HEK293 (cell line): ENCODE data around the gene RNF187.

Source experiments
- CTCF ChIA-PET: fragments of 350-600 bp; formaldehyde crosslinking; extraction: SDS; loops from one replicate; lab custom pipeline; 2021; ENCODE audit warnings: antibody characterized with exemption; lab: Yijun Ruan, JAX
- POLR2A ChIA-PET: fragments of 300-600 bp; formaldehyde crosslinking; extraction: SDS; loops from one replicate; lab custom pipeline; 2020; ENCODE audit warnings: antibody characterized with exemption, inconsistent platforms; lab: Yijun Ruan, JAX
- H3K27ac ChIP-seq: fragments of 200-500 bp; sonication (Bioruptor generic); 2 replicates; pipeline ENCODE4 v1.5.1; 2014; ENCODE audit warnings: low read depth, low read length, control low read depth, inconsistent platforms; ENCODE audit errors: extremely low read depth
- H3K36me3 ChIP-seq, 2 experiments: fragments of 200-500 bp in 1 of 2; sonication (Bioruptor generic) in 1 of 2; 1 replicate in 1 of 2; 2 replicates in 1 of 2; pipeline ENCODE4 v1.5.1; 2014 to 2017; ENCODE audit warnings: inconsistent platforms in 2 of 2, low read length in 2 of 2; ENCODE audit not compliant: control insufficient read depth in 2 of 2, insufficient read depth in 1 of 2
- H3K4me1 ChIP-seq: fragments of 200-500 bp; sonication (Bioruptor generic); 2 replicates; pipeline ENCODE4 v1.5.1; 2014; ENCODE audit warnings: mild to moderate bottlenecking, low read length, inconsistent platforms; ENCODE audit not compliant: control insufficient read depth, insufficient read depth
- H3K4me3 ChIP-seq: 2 replicates; pipeline ENCODE4 v1.5.1; 2011; ENCODE audit warnings: low read depth, mild to moderate bottlenecking, control low read depth, low read length, moderate library complexity
- H3K9me3 ChIP-seq: fragments of 200-500 bp; sonication (Bioruptor generic); 2 replicates; pipeline ENCODE4 v1.5.1; 2014; ENCODE audit warnings: low read depth, low read length, inconsistent platforms; ENCODE audit not compliant: control insufficient read depth, insufficient read depth
- BCL11B ChIP-seq: fragments of 450-650 bp; formaldehyde crosslinking; IDR thresholded peaks from 2 replicates; pipeline ENCODE4 v1.5.1; 2016; ENCODE audit warnings: low read depth, missing biosample characterization, missing genetic modification characterization
- FEZF1 ChIP-seq: fragments of 450-650 bp; formaldehyde crosslinking; IDR thresholded peaks from 2 replicates; pipeline ENCODE4 v1.5.1; 2016; ENCODE audit warnings: missing biosample characterization, missing genetic modification characterization
- ZBTB48 ChIP-seq: fragments of 450-650 bp; formaldehyde crosslinking; IDR thresholded peaks from 2 replicates; pipeline ENCODE4 v1.5.1; 2016; ENCODE audit warnings: missing biosample characterization, missing genetic modification characterization
- ZFP41 ChIP-seq: fragments of 450-650 bp; formaldehyde crosslinking; IDR thresholded peaks from 2 replicates; pipeline ENCODE4 v1.5.1; 2016; ENCODE audit warnings: missing biosample characterization, missing genetic modification characterization, borderline replicate concordance
- ZNF133 ChIP-seq: fragments of 450-650 bp; formaldehyde crosslinking; IDR thresholded peaks from 2 replicates; pipeline ENCODE4 v1.5.1; 2016; ENCODE audit warnings: missing biosample characterization, missing genetic modification characterization
- ZNF146 ChIP-seq: fragments of 450-650 bp; formaldehyde crosslinking; IDR thresholded peaks from 2 replicates; pipeline ENCODE4 v1.5.1; 2016; ENCODE audit warnings: missing biosample characterization, missing genetic modification characterization
- ZNF223 ChIP-seq: fragments of 450-650 bp; formaldehyde crosslinking; IDR thresholded peaks from 2 replicates; pipeline ENCODE4 v1.5.1; 2016; ENCODE audit warnings: missing biosample characterization, missing genetic modification characterization
- ZNF416 ChIP-seq: fragments of 450-650 bp; formaldehyde crosslinking; IDR thresholded peaks from 2 replicates; pipeline ENCODE4 v1.5.1; 2016; ENCODE audit warnings: missing biosample characterization, missing genetic modification characterization
- ZNF433 ChIP-seq: fragments of 450-650 bp; formaldehyde crosslinking; IDR thresholded peaks from 2 replicates; pipeline ENCODE4 v1.5.1; 2016; ENCODE audit warnings: missing biosample characterization, missing genetic modification characterization, low read depth
- ZNF48 ChIP-seq: fragments of 450-650 bp; formaldehyde crosslinking; IDR thresholded peaks from 2 replicates; pipeline ENCODE4 v1.5.1; 2016; ENCODE audit warnings: missing biosample characterization, missing genetic modification characterization
- ZNF510 ChIP-seq: fragments of 450-650 bp; formaldehyde crosslinking; IDR thresholded peaks from 2 replicates; pipeline ENCODE4 v1.5.1; 2018; ENCODE audit warnings: mild to moderate bottlenecking, missing genetic modification characterization, missing biosample characterization; ENCODE audit not compliant: insufficient replicate concordance
- ZNF521 ChIP-seq: fragments of 450-650 bp; formaldehyde crosslinking; IDR thresholded peaks from 2 replicates; pipeline ENCODE4 v1.5.1; 2017; ENCODE audit warnings: missing biosample characterization, mild to moderate bottlenecking, missing genetic modification characterization
- ZNF530 ChIP-seq: fragments of 450-650 bp; formaldehyde crosslinking; IDR thresholded peaks from 2 replicates; pipeline ENCODE4 v1.5.1; 2016; ENCODE audit warnings: low read depth, missing biosample characterization, missing genetic modification characterization
- ZNF585B ChIP-seq: fragments of 450-650 bp; formaldehyde crosslinking; IDR thresholded peaks from 2 replicates; pipeline ENCODE4 v1.5.1; 2016; ENCODE audit warnings: missing biosample characterization, missing genetic modification characterization
- ZNF623 ChIP-seq: fragments of 450-650 bp; formaldehyde crosslinking; IDR thresholded peaks from 2 replicates; pipeline ENCODE4 v1.5.1; 2016; ENCODE audit warnings: missing biosample characterization, missing genetic modification characterization
- ZNF654 ChIP-seq: fragments of 450-650 bp; formaldehyde crosslinking; IDR thresholded peaks from 2 replicates; pipeline ENCODE4 v1.5.1; 2016; ENCODE audit warnings: low read depth, missing biosample characterization, missing genetic modification characterization
- ZNF776 ChIP-seq: fragments of 450-650 bp; formaldehyde crosslinking; IDR thresholded peaks from 2 replicates; pipeline ENCODE4 v1.5.0; 2017; ENCODE audit warnings: missing biosample characterization, missing genetic modification characterization, borderline replicate concordance
- ZNF785 ChIP-seq: fragments of 450-650 bp; formaldehyde crosslinking; IDR thresholded peaks from 2 replicates; pipeline ENCODE4 v1.5.1; 2016; ENCODE audit warnings: missing biosample characterization, missing genetic modification characterization
- TF ChIP-seq, protein P1 (sequence below): fragments of 450-650 bp; formaldehyde crosslinking; conservative IDR thresholded peaks from 2 replicates; pipeline ENCODE4 v1.5.1; 2016; ENCODE audit warnings: low read depth, missing biosample characterization, missing genetic modification characterization
- TF ChIP-seq, protein P2 (sequence below): fragments of 450-650 bp; formaldehyde crosslinking; IDR thresholded peaks from 2 replicates; pipeline ENCODE4 v1.5.1; 2016; ENCODE audit warnings: missing biosample characterization, missing genetic modification characterization
- TF ChIP-seq, protein P3 (sequence below): fragments of 450-650 bp; formaldehyde crosslinking; IDR thresholded peaks from 2 replicates; pipeline ENCODE4 v1.5.1; 2017; ENCODE audit warnings: missing biosample characterization, missing genetic modification characterization
- TF ChIP-seq, protein P4 (sequence below): fragments of 450-650 bp; formaldehyde crosslinking; IDR thresholded peaks from 2 replicates; pipeline ENCODE4 v1.5.1; 2016; ENCODE audit warnings: missing biosample characterization, missing genetic modification characterization, low read depth
- TF ChIP-seq, protein P5 (sequence below): sonication (generic); formaldehyde crosslinking; IDR thresholded peaks from 2 replicates; pipeline ENCODE4 v1.8.1; 2022; ENCODE audit warnings: mild to moderate bottlenecking, moderate library complexity, missing genetic modification reagents

The RNF187 gene

DNA sequence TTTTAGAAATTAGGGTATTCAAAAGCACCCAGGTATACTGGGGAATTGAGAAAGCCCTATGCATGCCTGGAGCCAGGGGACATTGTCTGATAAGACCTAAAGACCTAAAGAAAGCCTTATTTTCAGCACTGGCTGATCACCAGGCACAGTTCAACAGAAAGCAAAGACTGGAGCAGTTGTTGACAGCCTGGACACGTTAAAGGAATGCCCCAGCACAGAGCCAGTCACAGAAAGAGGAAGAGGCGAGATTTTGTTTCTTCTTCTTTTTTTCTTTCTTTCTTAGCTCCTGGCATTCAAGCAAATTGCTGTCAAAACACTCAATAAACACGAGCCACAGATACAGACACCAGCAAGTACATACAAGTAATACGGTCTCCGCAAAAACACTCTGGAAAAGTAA lies 40.4 kb downstream of the RNF187 start (continued):
- TF ChIP-seq, protein P1, sequence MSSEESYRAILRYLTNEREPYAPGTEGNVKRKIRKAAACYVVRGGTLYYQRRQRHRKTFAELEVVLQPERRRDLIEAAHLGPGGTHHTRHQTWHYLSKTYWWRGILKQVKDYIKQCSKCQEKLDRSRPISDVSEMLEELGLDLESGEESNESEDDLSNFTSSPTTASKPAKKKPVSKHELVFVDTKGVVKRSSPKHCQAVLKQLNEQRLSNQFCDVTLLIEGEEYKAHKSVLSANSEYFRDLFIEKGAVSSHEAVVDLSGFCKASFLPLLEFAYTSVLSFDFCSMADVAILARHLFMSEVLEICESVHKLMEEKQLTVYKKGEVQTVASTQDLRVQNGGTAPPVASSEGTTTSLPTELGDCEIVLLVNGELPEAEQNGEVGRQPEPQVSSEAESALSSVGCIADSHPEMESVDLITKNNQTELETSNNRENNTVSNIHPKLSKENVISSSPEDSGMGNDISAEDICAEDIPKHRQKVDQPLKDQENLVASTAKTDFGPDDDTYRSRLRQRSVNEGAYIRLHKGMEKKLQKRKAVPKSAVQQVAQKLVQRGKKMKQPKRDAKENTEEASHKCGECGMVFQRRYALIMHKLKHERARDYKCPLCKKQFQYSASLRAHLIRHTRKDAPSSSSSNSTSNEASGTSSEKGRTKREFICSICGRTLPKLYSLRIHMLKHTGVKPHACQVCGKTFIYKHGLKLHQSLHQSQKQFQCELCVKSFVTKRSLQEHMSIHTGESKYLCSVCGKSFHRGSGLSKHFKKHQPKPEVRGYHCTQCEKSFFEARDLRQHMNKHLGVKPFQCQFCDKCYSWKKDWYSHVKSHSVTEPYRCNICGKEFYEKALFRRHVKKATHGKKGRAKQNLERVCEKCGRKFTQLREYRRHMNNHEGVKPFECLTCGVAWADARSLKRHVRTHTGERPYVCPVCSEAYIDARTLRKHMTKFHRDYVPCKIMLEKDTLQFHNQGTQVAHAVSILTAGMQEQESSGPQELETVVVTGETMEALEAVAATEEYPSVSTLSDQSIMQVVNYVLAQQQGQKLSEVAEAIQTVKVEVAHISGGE (tag by site-specific recombination) = no peak
- TF ChIP-seq ZBTB48 (tag by site-specific recombination) (no peak), ZNF530 (tag by site-specific recombination) (no peak), ZNF133 (no peak)
- TF ChIP-seq, protein P2, sequence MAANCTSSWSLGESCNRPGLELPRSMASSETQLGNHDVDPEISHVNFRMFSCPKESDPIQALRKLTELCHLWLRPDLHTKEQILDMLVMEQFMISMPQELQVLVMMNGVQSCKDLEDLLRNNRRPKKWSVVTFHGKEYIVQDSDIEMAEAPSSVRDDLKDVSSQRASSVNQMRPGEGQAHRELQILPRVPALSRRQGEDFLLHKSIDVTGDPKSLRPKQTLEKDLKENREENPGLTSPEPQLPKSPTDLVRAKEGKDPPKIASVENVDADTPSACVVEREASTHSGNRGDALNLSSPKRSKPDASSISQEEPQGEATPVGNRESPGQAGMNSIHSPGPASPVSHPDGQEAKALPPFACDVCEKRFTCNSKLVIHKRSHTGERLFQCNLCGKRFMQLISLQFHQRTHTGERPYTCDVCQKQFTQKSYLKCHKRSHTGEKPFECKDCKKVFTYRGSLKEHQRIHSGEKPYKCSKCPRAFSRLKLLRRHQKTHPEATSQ (tag by site-specific recombination) = no peak

DNA sequence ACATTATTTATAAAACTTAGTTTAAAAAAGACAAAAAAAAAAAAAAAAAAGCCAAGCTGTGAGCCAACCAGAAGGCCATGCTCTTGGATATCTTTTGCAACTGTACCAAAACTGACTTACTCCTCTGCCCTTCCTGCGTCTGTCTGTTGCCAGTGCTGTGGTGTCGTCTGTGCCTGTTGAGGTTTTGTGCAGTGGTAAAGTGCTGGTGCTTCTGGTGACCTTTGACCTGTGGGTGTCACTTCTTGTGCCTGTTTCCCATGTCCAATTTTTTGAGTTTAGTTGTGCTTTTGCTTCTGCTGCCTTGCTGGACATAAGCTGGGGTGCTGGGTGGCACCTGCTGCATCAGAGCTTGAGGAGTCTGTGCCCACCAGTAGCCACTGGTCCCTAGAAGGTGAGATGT lies 41.4 kb downstream of the RNF187 start:
- POLR2A ChIA-PET = interaction anchor here (0.6 kb wide), 1 partner anchor 1109 kb away, joined by 3 read pairs; no protein-coding TSS in a partner anchor
- Histone ChIP-seq H3K36me3 (no peaks in the 10 kb centered on the region), H3K4me3 (no peak overlapping the region), H3K9me3 (no peaks in the 10 kb centered on the region), H3K27ac (no peak overlapping the region), H3K4me1 (no peaks in the 10 kb centered on the region)
- TF ChIP-seq ZNF654 = no peak
- TF ChIP-seq ZNF776 (tag by site-specific recombination) = no peak
- no peak for TF ChIP-seq ZNF433 (tag by site-specific recombination)
- TF ChIP-seq ZNF146 = no peak
- no peak for TF ChIP-seq ZNF416 (tag by site-specific recombination)
- TF ChIP-seq, protein P3, sequence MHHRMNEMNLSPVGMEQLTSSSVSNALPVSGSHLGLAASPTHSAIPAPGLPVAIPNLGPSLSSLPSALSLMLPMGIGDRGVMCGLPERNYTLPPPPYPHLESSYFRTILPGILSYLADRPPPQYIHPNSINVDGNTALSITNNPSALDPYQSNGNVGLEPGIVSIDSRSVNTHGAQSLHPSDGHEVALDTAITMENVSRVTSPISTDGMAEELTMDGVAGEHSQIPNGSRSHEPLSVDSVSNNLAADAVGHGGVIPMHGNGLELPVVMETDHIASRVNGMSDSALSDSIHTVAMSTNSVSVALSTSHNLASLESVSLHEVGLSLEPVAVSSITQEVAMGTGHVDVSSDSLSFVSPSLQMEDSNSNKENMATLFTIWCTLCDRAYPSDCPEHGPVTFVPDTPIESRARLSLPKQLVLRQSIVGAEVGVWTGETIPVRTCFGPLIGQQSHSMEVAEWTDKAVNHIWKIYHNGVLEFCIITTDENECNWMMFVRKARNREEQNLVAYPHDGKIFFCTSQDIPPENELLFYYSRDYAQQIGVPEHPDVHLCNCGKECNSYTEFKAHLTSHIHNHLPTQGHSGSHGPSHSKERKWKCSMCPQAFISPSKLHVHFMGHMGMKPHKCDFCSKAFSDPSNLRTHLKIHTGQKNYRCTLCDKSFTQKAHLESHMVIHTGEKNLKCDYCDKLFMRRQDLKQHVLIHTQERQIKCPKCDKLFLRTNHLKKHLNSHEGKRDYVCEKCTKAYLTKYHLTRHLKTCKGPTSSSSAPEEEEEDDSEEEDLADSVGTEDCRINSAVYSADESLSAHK = no peak
- TF ChIP-seq ZNF510 (tag by site-specific recombination) = no peak
- no peak for TF ChIP-seq ZNF585B (tag by site-specific recombination)
- TF ChIP-seq, protein P4, sequence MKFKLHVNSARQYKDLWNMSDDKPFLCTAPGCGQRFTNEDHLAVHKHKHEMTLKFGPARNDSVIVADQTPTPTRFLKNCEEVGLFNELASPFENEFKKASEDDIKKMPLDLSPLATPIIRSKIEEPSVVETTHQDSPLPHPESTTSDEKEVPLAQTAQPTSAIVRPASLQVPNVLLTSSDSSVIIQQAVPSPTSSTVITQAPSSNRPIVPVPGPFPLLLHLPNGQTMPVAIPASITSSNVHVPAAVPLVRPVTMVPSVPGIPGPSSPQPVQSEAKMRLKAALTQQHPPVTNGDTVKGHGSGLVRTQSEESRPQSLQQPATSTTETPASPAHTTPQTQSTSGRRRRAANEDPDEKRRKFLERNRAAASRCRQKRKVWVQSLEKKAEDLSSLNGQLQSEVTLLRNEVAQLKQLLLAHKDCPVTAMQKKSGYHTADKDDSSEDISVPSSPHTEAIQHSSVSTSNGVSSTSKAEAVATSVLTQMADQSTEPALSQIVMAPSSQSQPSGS (tag by site-specific recombination) = no peak
- TF ChIP-seq, all 188 proteins: peak for 0
- CTCF ChIA-PET = interaction anchor here (1.1 kb wide), 1 partner anchor 15 kb away, joined by 3 read pairs; no protein-coding TSS in a partner anchor

DNA sequence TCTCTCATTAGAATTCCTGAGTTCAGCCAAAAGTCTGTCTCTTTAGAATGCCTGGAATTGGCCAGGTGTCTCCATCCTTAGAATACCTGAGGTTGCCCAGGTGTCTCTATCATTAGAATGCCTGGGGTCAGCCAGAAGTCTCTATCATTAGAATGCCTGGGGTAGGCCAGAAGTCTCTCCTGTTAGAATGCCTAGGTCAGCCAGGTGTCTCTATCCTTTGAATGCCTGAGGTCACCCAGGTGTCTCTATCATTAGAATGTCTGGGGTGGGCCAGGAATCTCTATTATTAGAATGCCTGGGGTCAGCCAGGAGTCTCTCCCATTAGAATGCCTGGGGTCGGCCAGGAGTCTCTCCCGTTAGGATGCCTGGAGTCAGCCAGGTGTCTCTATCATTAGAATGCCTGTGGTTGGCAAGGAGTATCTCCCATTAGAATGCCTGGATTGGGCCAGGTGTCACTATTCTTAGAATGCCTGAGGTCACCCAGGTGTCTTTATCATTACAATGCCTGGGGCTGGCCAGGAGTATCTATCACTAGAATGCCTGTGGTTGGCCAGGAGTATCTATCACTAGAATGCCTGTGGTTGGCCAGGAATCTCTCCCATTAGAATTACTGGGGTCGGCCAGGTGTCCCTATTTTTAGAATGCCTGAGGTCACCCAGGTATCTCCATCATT lies 43.0 kb downstream of the RNF187 start:
- no peaks in the 10 kb centered on the region for H3K36me3 ChIP-seq
- H3K9me3 ChIP-seq = no peaks in the 10 kb centered on the region
- no peak overlapping the region for H3K4me3 ChIP-seq
- no peak overlapping the region for H3K27ac ChIP-seq
- POLR2A ChIA-PET = no interaction called here
- CTCF ChIA-PET = no interaction called here
- H3K4me1 ChIP-seq = no peaks in the 10 kb centered on the region
- TF ChIP-seq ZFP41 (tag by site-specific recombination) (no peak), ZNF223 (tag by site-specific recombination) (no peak), ZNF623 (tag by site-specific recombination) (no peak), ZNF521 (tag by site-specific recombination) (no peak), FEZF1 (no peak), ZNF48 (no peak), ZNF785 (no peak), BCL11B (tag by site-specific recombination) (no peak)
- TF ChIP-seq, protein P5, sequence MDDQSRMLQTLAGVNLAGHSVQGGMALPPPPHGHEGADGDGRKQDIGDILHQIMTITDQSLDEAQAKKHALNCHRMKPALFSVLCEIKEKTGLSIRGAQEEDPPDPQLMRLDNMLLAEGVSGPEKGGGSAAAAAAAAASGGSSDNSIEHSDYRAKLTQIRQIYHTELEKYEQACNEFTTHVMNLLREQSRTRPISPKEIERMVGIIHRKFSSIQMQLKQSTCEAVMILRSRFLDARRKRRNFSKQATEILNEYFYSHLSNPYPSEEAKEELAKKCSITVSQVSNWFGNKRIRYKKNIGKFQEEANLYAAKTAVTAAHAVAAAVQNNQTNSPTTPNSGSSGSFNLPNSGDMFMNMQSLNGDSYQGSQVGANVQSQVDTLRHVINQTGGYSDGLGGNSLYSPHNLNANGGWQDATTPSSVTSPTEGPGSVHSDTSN (CRISPR knock-in tag) = no peak
